Mesendoderm (in vitro differentiated cells): ENCODE data around the gene CCDC40.

Experiments
- DNase-seq: peaks from one replicate; pipeline ENCODE4 v3.0.0; 2013
- H2AK5ac ChIP-seq: 2 replicates; pipeline ENCODE4 v1.6.1; 2013; ENCODE audit warnings: low read length, inconsistent platforms
- H2BK120ac ChIP-seq: 2 replicates; pipeline ENCODE4 v1.6.1; 2013; ENCODE audit warnings: low read depth, mild to moderate bottlenecking, low read length, moderate library complexity, mixed read lengths
- H2BK15ac ChIP-seq: replicated peaks from 2 replicates; pipeline ENCODE4 v1.6.1; 2013; ENCODE audit warnings: low read depth, mild to moderate bottlenecking, moderate library complexity
- H2BK5ac ChIP-seq: 2 replicates; pipeline ENCODE4 v1.6.1; 2013; ENCODE audit warnings: low read length, inconsistent platforms
- H3K18ac ChIP-seq: 2 replicates; pipeline ENCODE4 v1.6.1; 2013; ENCODE audit warnings: mild to moderate bottlenecking, low read length, mixed read lengths
- H3K23ac ChIP-seq: one replicate; pipeline ENCODE4 v1.6.1; 2013; ENCODE audit warnings: low read length
- H3K27ac ChIP-seq: 2 replicates; pipeline ENCODE4 v1.5.1; 2013; ENCODE audit warnings: low read depth, mild to moderate bottlenecking, inconsistent platforms, low read length, moderate library complexity
- H3K27me3 ChIP-seq: 2 replicates; pipeline ENCODE4 v1.6.1; 2013; ENCODE audit warnings: low read length, control low read depth, mild to moderate bottlenecking, inconsistent platforms; ENCODE audit not compliant: insufficient read depth, poor library complexity
- H3K36me3 ChIP-seq: 2 replicates; pipeline ENCODE4 v1.6.1; 2013; ENCODE audit warnings: low read length, inconsistent platforms; ENCODE audit not compliant: control insufficient read depth, insufficient read depth
- H3K4ac ChIP-seq: one replicate; pipeline ENCODE4 v1.6.1; 2013; ENCODE audit warnings: low read depth, mild to moderate bottlenecking, low read length, moderate library complexity
- H3K4me1 ChIP-seq: 2 replicates; pipeline ENCODE4 v1.6.1; 2013; ENCODE audit warnings: low read depth, low read length, inconsistent platforms; ENCODE audit not compliant: control insufficient read depth
- H3K4me2 ChIP-seq: 2 replicates; pipeline ENCODE4 v1.6.1; 2013; ENCODE audit warnings: low read length
- H3K4me3 ChIP-seq: 2 replicates; pipeline ENCODE4 v1.5.1; 2013; ENCODE audit warnings: mild to moderate bottlenecking, low read length
- H3K56ac ChIP-seq: one replicate; pipeline ENCODE4 v1.6.1; 2013; ENCODE audit warnings: low read length
- H3K79me1 ChIP-seq: 2 replicates; pipeline ENCODE4 v1.6.1; 2013; ENCODE audit warnings: low read length, inconsistent platforms
- H3K79me2 ChIP-seq: 2 replicates; pipeline ENCODE4 v1.6.1; 2013; ENCODE audit warnings: mild to moderate bottlenecking, low read length; ENCODE audit not compliant: control insufficient read depth, insufficient read depth
- H3K9ac ChIP-seq: 2 replicates; pipeline ENCODE4 v1.6.1; 2013; ENCODE audit warnings: low read length, inconsistent platforms
- H4K5ac ChIP-seq: one replicate; pipeline ENCODE4 v1.6.1; 2013; ENCODE audit warnings: low read length
- H4K8ac ChIP-seq: one replicate; pipeline ENCODE4 v1.6.1; 2013; ENCODE audit warnings: low read depth, mild to moderate bottlenecking, control low read depth, low read length, moderate library complexity
- WGBS: extraction: QIAGEN DNeasy Blood & Tissue Kit; methylation state at CpG from one replicate; pipeline ENCODE4 v1.1.7; 2013; ENCODE audit warnings: low lambda C conversion rate, missing lambda C conversion rate; ENCODE audit not compliant: insufficient coverage; ENCODE audit errors: extremely low coverage; 5-methylcytosine and 5-hydroxymethylcytosine counted together

The CCDC40 gene

GRCh38 chr17:80028030-80028429 lies 8.4 kb upstream of the CCDC40 start:
- H4K8ac ChIP-seq: no peak overlapping the region
- H3K36me3 ChIP-seq: no peaks in the 10 kb centered on the region

DNA sequence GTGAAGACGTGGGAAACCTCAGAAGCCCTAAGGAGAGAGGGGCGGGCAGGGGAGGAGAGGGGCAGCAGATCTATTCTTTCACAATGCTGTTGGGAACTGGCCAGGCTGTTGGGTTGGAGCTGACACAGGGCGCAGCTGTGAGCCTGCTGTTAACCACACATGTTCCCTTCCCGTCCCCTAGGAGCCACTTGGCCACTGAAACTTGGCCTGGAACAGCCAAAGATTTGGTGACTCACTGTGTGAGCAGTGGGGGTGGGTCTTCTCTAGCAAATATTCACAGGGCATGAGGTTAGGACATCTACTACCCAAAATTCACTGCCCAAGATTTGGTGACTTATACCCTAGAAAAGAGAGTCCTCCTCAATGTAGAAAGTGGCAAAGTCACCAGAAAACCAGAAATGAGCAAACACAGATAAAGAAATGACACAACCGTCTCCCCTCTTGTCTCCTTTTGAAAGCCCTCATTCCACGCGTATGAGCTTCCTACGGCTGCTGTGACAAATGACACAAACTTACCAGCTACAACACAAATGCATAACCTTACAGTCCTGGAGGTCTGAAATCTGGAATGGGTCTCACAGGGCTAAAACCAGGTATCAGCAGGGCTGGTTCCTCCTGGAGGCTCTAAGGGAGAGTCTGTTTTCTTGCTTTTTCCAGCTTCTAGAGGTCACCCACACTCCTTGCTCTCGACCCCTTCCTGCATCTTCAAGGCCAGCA lies 7.0 kb upstream of the CCDC40 start:
- H3K4ac ChIP-seq: no peak overlapping the region
- WGBS: no CpG with 5 or more reads among the region's 9 CpGs
- no peak overlapping the region for H3K18ac ChIP-seq
- H3K9ac ChIP-seq: no peak overlapping the region
- H3K4me3 ChIP-seq: no peak overlapping the region
- H3K79me1 ChIP-seq: peaks cover 43% of the 10 kb centered on the region
- no peaks in the 10 kb centered on the region for H3K36me3 ChIP-seq
- H3K4me2 ChIP-seq: no peak overlapping the region
- H3K4me1 ChIP-seq: peaks cover 2% of the 10 kb centered on the region
- no peak overlapping the region for H3K27ac ChIP-seq
- DNase-seq: peak; percentile 60
- no peak overlapping the region for H4K5ac ChIP-seq
- H2BK5ac ChIP-seq: no peak overlapping the region
- H4K8ac ChIP-seq: no peak overlapping the region
- H2BK15ac ChIP-seq: no peak overlapping the region
- H3K79me2 ChIP-seq: peaks cover 73% of the 10 kb centered on the region
- H2AK5ac ChIP-seq: no peak overlapping the region
- H3K23ac ChIP-seq: no peak overlapping the region
- H3K27me3 ChIP-seq: no peaks in the 10 kb centered on the region
- H2BK120ac ChIP-seq: no peak overlapping the region
- H3K56ac ChIP-seq: no peak overlapping the region

More at GRCh38 chr17:80028030-80028429, 8.4 kb upstream of the CCDC40 start:
- peaks cover 70% of the 10 kb centered on the region for H3K79me2 ChIP-seq
- no peak overlapping the region for H3K4me3 ChIP-seq
- peaks cover 44% of the 10 kb centered on the region for H3K79me1 ChIP-seq
- H2BK5ac ChIP-seq: no peak overlapping the region
- no peak for DNase-seq
- H3K18ac ChIP-seq: no peak overlapping the region
- no peak overlapping the region for H2BK15ac ChIP-seq
- no peak overlapping the region for H2BK120ac ChIP-seq
- no peak overlapping the region for H2AK5ac ChIP-seq
- H3K4ac ChIP-seq: no peak overlapping the region
- H3K4me2 ChIP-seq: no peak overlapping the region
- H3K4me1 ChIP-seq: no peaks in the 10 kb centered on the region
- H3K27me3 ChIP-seq: no peaks in the 10 kb centered on the region
- H3K9ac ChIP-seq: no peak overlapping the region
- H3K56ac ChIP-seq: no peak overlapping the region
- H4K5ac ChIP-seq: no peak overlapping the region
- WGBS: no CpG with 5 or more reads among the region's 10 CpGs
- no peak overlapping the region for H3K23ac ChIP-seq
- H3K27ac ChIP-seq: no peak overlapping the region

DNA sequence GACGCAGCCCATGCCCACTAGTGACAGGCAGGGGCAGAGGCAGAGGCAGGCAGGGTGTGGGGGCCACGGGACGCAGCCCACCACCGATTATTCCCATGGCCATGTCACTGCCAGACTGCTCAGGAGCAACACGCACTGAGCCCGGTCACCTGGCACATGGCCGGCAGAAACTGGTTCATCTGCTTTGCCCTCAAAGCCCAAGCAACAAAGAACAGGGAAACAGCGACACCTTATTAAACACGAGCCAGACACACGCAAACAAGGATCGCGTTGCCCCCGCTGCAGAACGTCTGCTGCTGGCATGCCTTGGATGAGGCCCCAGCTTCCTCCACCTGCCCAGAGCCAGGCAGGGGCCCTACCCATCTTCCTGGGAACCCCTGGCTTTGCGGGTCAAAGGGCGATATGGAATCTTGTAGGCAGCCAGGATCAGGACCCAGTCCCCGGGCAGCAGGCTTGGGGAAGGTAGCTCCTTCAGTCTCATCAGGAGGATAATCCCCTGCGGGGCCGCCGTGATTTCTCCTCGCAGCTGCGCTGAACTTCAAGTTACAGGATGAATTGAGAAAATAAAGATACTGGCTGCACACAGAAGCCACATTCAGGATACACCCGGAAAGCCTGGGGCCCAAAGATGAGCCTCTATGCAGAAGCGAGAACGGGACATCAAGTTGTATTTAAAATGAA lies 5.6 kb upstream of the CCDC40 start:
- H2BK120ac ChIP-seq: no peak overlapping the region
- H3K4me2 ChIP-seq: no peak overlapping the region
- no CpG with 5 or more reads among the region's 25 CpGs for WGBS
- H3K4ac ChIP-seq: no peak overlapping the region
- H2BK15ac ChIP-seq: no peak overlapping the region
- H4K5ac ChIP-seq: no peak overlapping the region
- no peak overlapping the region for H3K27ac ChIP-seq
- no peaks in the 10 kb centered on the region for H3K36me3 ChIP-seq
- no peak overlapping the region for H2BK5ac ChIP-seq
- peaks cover 66% of the 10 kb centered on the region for H3K79me2 ChIP-seq
- no peak for DNase-seq
- peaks cover 34% of the 10 kb centered on the region for H3K79me1 ChIP-seq
- no peak overlapping the region for H3K56ac ChIP-seq
- H3K18ac ChIP-seq: no peak overlapping the region
- H4K8ac ChIP-seq: no peak overlapping the region
- H3K4me1 ChIP-seq: peaks cover 2% of the 10 kb centered on the region
- H3K23ac ChIP-seq: no peak overlapping the region
- no peak overlapping the region for H3K9ac ChIP-seq
- no peak overlapping the region for H3K4me3 ChIP-seq
- H2AK5ac ChIP-seq: no peak overlapping the region
- H3K27me3 ChIP-seq: no peaks in the 10 kb centered on the region

DNA sequence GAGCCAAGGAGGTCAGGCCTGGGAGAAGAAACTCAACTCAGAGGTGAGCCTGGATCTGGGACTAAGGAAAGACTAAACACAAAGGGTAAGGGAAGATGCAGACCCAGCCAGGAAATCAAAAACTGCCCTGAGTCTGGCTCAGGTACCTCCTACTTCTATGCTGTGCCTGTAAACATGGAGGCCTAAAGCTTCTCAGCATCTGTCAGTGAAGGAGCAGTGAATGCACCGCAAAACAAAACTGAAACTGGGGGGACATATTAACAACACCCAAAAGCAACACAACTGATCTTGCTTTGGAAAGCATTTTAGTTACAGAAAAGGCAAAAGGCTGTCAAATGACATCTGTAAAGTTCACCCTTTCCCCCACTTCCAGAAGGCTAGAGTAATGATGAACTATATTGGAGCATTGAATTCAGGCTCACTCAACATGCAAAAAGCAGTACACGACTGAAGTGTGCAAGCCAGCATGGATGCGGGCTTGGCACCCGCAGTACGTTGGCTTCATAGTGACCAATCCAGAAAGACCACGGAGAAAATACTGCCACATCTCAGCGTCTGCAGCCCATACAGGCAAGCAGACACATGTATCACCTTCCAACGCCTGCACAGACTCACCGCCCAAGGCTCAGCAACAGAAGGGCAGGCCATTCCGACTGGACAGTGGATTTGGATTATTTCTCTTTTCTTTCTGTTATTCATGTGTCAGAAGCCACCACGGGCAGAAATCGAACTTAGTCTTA lies 4.6 kb upstream of the CCDC40 start:
- H3K4me3 ChIP-seq: no peak overlapping the region
- no peak overlapping the region for H4K5ac ChIP-seq
- H3K23ac ChIP-seq: no peak overlapping the region

DNA sequence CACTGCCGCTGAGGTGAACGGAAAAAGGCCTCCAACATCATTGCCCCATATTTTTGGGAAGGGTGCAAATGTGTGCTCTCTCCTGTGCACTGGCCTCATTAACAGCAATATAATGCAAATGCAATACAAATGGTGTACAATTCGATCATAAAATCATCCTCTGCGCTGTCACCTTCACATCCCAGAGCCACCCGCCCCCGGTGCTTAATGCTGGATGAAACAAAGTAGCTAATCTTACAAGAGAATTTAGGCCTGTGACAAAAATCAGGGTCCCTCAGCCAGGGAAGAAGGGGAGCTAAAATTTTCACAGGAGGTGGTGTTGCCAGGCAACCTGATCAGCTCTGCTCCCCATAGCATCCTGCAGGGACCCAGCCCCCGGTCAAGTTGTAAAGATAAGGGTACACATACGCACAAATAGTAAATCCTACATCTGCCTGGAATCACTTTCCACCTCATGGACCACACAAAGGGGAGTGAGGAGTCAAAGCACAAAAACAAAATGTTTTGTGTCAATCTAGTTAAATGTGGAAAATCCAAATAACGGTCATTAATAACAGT lies 3.7 kb upstream of the CCDC40 start:
- no peak overlapping the region for H3K4me3 ChIP-seq
- H3K27ac ChIP-seq: no peak overlapping the region
- H3K79me2 ChIP-seq: peaks cover 64% of the 10 kb centered on the region
- H2BK120ac ChIP-seq: no peak overlapping the region
- peaks cover 2% of the 10 kb centered on the region for H3K4me1 ChIP-seq
- H3K56ac ChIP-seq: no peak overlapping the region
- peaks cover 34% of the 10 kb centered on the region for H3K79me1 ChIP-seq
- no peak overlapping the region for H4K5ac ChIP-seq
- no peak overlapping the region for H2BK5ac ChIP-seq
- H4K8ac ChIP-seq: no peak overlapping the region
- no peak overlapping the region for H3K9ac ChIP-seq
- H3K27me3 ChIP-seq: no peaks in the 10 kb centered on the region
- H2AK5ac ChIP-seq: no peak overlapping the region
- H2BK15ac ChIP-seq: no peak overlapping the region
- no peak overlapping the region for H3K4ac ChIP-seq
- no peaks in the 10 kb centered on the region for H3K36me3 ChIP-seq
- H3K23ac ChIP-seq: no peak overlapping the region
- no peak for DNase-seq
- no peak overlapping the region for H3K18ac ChIP-seq
- no peak overlapping the region for H3K4me2 ChIP-seq
- no CpG with 5 or more reads among the region's 9 CpGs for WGBS

More for the DNA sequence above, 4.6 kb upstream of the CCDC40 start:
- Histone ChIP-seq H3K79me2 (peaks cover 65% of the 10 kb centered on the region), H4K8ac (no peak overlapping the region), H3K9ac (no peak overlapping the region), H3K36me3 (no peaks in the 10 kb centered on the region), H3K79me1 (peaks cover 34% of the 10 kb centered on the region), H2BK15ac (no peak overlapping the region), H3K4me2 (no peak overlapping the region), H3K18ac (no peak overlapping the region), H3K27ac (no peak overlapping the region), H3K4ac (no peak overlapping the region), H2BK120ac (no peak overlapping the region), H3K27me3 (no peaks in the 10 kb centered on the region), H2AK5ac (no peak overlapping the region), H3K4me1 (peaks cover 2% of the 10 kb centered on the region), H3K56ac (peak overlapping the region; percentile 54), H2BK5ac (no peak overlapping the region)
- WGBS: no CpG with 5 or more reads among the region's 12 CpGs
- no peak for DNase-seq
